ENCODE measurements around the gene KIAA1671.
A peak's percentile ranks its signal among the peaks of the same experiment; 100 is the strongest.
"Not testable (repeated sequence)": the region's sequence is repeated elsewhere in the genome, so short reads cannot be mapped to it uniquely, and the experiment has no call there.

Gene KIAA1671

DNA sequence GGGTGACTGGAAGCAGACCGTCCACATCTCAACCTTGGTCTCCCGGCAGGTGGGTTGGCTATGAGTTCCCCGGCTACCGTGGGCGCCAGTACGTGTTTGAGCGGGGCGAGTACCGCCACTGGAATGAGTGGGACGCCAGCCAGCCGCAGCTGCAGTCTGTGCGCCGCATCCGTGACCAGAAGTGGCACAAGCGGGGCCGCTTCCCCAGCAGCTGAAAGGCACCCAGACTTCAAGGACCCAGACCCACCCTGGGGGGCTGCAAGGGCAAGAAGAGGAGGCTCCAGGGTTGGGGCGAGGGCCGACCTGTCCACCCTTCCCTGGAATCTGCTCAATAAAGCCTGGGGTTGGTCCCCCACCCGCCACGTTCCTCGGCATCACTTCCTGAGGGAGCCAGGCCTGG, 254.5 kb downstream of the KIAA1671 start:
- no peak for ATAC-seq

DNA sequence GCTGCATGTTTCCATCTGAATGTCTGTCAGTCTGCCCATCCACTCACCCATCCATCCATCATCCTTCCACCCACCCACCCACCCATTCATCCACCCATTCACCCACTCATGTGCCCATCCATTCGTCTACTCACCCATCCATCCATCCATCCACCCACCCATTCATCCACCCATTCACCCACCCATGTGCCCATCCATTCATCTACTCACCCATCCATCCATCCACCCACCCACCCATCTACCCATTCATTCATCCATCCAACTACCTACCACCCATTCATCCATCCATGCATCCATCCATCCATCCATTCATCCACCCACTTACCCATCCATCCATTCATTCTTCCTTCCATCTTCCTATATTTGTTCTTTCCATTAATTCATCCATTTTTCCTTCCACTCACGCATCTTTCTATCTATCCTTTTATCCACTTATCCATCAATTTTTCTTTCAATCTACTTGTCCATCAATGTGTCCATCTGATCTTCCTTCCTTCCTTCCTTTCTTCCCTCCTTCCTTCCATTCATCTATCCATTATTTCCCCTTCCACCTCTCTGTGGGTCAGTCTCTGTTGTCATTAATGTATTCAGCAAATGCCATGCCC, 255.1 kb downstream of the KIAA1671 start:
- no peak for ATAC-seq

GRCh38 chr22:25208328-25208727, 255.8 kb downstream of the KIAA1671 start:
- ATAC-seq, result no peak

DNA sequence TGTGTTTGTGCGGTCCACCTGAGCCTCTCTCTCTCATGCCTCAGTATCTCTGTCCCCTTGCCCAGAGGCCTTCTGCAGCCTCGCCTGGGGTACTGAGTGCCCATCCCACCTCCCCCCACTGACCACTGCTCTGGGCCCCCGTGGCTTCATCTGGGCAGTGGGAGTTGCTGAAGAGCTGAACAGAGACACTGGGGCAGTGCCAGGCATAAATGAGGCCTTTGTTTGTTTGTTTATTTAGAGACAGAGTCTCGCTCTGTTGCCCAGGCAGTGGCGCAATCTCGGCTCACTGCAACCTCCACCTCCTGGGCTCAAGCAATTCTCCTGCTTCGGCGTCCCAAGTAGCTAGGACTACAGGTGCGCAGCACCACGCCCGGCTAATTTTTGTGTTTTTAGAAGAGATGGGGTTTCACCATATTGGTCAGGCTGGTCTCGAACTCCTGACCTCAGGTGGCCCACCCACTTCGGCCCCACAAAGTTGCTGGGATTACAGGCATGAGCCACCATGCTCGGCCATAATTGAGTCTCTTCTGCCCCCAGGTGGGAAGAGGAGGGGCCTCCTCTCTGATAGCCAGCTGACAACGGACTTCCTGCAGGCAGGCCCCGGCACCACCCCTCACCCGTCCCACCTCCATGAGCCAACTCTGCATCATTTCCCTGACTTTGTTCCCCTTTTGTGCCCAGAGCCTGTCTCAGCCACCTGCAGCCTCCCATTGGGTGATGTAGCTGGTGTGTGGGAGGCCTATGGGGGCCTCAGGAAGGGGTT, 256.4 kb downstream of the KIAA1671 start:
- ATAC-seq, result no peak

- no peak for ATAC-seq
Observed at GRCh38 chr22:25210793-25211192, 258.3 kb downstream of the KIAA1671 start.

DNA sequence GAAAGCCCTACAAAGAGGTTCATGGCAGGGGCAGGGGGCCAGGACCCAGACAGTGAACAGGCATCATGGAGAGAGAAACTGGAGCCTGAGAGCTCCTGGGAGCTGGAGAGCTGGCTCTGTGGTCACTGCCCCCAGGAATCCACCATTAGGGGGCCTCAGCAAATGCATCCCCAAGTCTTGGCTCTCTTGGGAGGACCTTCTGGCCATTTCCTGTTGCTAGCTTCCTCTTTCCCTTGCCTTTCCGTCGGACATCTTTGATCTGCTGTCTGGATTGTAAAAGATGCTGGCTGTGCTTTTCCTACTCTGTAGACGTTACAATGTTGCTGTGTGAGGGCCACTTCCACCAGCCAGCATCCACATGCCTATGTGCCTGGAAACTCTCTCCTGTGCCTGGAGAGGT, 259.8 kb downstream of the KIAA1671 start:
- ATAC-seq, result no peak

- ATAC-seq, result no peak
Observed at GRCh38 chr22:25213221-25213620, 260.7 kb downstream of the KIAA1671 start.

- no peak for ATAC-seq
Observed at GRCh38 chr22:25216230-25216629, 263.7 kb downstream of the KIAA1671 start.

DNA sequence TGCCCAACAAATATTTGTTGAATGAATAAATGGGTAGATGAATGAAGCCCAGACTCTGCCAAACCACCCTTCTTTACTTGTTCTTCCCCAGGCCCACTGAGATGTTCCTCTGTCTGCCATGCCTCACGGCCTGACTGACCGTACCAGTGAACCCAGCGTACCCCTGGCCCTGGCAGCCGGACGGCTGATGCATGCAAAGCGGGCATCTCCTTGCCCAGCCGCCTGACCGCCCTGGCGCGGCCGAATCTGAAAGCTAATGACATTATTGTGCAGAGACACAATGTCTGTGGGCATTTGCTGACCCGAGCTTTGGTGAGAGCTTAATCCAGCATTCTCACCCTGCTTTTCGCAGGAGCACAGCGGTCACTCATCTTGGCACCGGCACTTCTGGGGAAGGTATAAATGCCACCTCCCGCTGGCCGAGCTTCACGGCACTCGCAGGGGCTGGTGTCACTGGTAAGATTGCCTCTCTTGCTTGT, 266.7 kb downstream of the KIAA1671 start, which contains the start of gene CRYBB2:
Gene CRYBB2 (plus strand): TSS at position 429 of the 479 bp plus-strand sequence. CDS start 1,791 bp downstream, outside the sequence.
- ATAC-seq, result no peak

DNA sequence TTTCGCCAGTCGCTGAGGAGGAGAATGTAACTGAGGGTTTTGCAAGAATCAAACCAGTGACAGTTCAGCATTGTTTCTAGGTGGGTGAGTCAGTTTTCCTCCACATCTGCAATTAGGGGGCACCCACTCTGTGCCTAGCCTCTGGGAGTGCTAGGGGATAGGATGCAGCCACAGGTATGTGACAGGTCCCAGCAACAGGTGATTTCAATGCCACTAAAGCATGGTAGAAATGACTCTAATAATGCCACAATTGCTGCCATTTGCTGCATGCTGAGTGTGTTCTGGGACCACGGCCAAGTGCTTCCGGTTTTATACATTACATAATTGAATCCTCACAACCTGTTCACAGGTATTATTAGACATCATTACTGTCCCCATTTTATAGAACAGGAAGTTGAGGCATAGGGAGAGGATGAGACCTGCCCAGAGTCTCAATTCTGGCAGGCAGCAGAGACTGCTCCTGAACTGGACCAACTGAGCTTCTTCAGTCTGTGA, 267.5 kb downstream of the KIAA1671 start:
- ATAC-seq, result no peak

GRCh38 chr22:25221790-25222189, 269.3 kb downstream of the KIAA1671 start:
- ATAC-seq, result no peak

DNA sequence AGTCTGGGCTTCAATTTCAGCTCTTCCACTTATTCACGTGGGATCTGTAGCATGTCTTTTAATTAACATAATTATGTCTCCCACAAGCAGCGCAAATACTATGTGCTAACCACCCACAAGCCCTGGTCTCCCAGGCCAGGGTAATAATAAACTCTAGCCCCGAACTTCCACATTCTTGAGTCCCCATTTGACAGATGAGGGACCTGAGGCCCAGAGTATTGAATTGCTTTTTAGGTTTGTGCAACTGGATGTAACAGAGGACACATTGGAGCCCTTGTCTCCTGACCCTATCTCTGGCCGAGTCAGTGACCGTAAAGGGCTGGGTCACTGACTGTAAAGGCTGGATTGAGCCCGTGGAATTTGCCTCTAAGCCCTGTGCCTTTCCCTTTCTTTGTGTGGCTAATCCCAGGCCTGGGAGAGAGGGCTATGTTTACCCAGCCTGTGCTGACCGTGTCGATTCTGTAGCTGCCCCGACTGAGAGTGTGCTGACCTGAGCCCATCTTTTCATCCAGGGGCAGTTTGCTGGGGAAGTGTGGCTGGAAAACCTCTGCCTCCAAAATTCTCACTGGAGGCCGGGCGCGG, 270.8 kb downstream of the KIAA1671 start:
- no peak for ATAC-seq

DNA sequence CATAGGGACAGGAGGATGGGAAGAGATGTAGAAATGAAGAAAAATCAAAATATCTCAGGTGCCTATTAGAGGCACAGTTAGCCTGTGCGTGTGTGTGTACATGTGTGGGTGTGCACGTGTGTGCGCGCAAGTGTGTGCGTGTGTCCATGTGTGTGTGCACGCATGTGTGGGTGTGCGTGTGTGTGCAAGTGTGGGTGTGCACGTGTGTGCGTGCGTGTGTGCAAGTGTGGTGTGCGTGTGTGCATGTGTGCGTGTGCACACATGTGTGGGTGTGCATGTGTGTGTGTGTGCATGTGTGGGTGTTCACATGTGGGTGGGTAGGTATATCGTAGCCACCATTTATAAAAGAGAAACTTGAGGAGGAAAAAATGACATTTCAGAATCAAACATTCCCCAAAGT, 276.3 kb downstream of the KIAA1671 start:
- ATAC-seq, result no peak

DNA sequence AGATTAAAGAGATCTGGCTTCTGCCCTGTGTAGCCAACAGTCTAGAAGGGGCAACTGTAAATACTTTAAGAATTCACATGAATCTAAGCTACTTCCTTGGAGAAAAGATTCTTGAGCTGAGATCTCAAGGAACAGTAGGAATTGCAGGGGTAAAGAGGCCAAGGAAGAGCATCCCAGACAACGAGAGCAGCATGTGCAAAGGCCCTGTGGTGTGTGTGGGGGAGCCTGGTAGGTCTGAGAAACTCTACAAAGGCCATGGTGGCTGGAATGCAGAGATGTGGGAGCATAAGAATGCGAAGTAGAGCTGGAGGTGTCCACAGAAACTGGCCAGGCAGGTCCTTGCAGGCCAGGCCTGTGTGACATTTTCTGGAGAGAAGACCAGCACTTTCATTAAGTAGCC, 278.2 kb downstream of the KIAA1671 start:
- not testable (repeated sequence) for ATAC-seq

DNA sequence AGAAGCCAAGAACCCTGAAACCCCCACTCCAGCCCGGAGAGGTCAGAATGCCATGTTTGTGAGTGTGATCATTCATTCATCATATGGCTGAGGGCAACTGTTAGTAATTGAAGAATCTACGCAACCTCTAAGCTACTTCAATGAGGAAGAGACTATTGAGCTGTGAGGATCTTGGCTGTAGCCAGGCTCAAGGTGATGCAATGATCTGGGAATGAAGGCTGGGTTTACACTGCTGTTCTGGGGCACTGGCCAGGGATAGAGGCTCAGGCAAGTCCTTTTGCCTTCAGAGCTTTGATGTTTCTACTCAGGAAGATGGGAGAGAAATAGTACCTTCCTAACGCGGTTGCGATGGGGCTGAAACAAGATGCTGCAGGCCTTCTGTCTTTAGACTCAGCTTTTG, 279.8 kb downstream of the KIAA1671 start:
- no peak for ATAC-seq

DNA sequence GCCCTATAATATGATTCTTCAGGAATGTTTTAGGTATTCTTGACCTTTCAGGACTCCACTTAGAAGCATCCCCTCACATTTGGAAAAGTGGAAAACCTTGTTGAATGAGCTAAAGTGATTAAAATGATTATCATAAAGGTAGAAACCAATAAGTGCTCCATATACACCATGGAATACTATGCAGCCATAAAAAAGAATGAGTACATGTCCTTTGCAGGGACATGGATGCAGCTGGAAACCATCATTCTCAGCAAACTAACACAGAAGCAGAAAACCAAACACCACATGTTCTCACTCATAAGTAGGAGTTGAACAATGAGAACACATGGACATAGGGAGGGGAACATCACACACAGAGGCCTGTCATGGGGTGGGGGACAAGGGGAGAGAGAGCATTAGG, 281.2 kb downstream of the KIAA1671 start:
- not testable (repeated sequence) for ATAC-seq

GRCh38 chr22:25235547-25236290, 283.2 kb downstream of the KIAA1671 start:
- ATAC-seq, result peak in 1 of 2 donors; percentile 62

- no peak for ATAC-seq
Observed at GRCh38 chr22:25236417-25236816, 283.9 kb downstream of the KIAA1671 start.

- no peak for ATAC-seq
Observed at GRCh38 chr22:25237503-25237902, 285.0 kb downstream of the KIAA1671 start.

DNA sequence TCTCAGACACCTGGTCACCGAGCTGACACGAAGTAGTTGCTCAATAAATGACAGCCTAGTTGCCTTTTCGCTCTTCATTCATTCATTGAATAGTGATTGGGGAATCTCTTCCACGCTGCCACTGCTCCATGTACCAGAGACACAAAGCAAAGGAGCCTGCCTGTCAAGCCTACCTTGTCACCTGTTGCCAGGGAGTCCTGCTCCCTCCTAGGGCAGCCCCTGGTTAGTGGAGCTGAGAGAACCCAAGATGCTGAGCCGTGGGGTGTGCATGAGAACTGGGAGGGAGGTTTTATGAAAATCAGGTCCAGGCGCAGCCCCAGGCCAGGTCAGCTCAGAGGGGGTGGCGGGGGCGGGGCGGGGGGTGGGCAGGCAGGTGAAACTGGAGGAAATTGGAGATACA, 285.5 kb downstream of the KIAA1671 start:
- not testable (repeated sequence) for ATAC-seq
